ENCODE measurements around the gene VAMP2. TPM values are rescaled to one million over a fixed set of nuclear protein-coding genes. Genes with fewer than 3 reads are reported as not detected.

Gene VAMP2
- total RNA-seq, 4 donors from 2014 or later, result 20.9 to 49.4 (median 30.1) TPM

GRCh38 chr17:8138374-8138671 lies 24.4 kb downstream of the VAMP2 start:
- 0 to 2% methylated on average over 7 of the region's 7 CpGs for WGBS, 2 donors (ENCODE audit: low coverage in 1 of 2)
- peaks cover 0 to 36% (median 17%) of the 10 kb centered on the region in 4 donors for H3K36me3 ChIP-seq
- TF ChIP-seq EP300 (IDR thresholded peaks at IDR 0.05; ENCODE audit: low read depth) (no peak), POLR2AphosphoS5 (IDR thresholded peaks at IDR 0.05) (no peak), POLR2A (IDR thresholded peaks at IDR 0.05) (no peak), CTCF (IDR thresholded peaks at IDR 0.05) (no peak)
- H3K4me1 ChIP-seq, result peaks cover 7 to 27% (median 19%) of the 10 kb centered on the region in 4 donors
- in situ Hi-C loops (cut with MboI; ENCODE audit: low pct_ligation_motif_present in 1 of 4, low pct_unique_long_range_greater_than_20kb in 1 of 4, low sequenced_read_pairs in 3 of 4) (loop anchor here in 1 of 4 donors (25.0 kb wide), 1 partner anchor 901 kb away; the partner anchor contains the start of genes DVL2, GABARAP and PHF23), intact Hi-C loops (cut with DNase I; ENCODE audit: low total_unique reads) (no loop called here)
- H3K27ac ChIP-seq, result peak overlapping the region; percentile 86 to 93 (median 90)
- DNase-seq, result no peak
- no peaks in the 10 kb centered on the region for H3K27me3 ChIP-seq
- no peaks in the 10 kb centered on the region for H3K9me3 ChIP-seq
- peak overlapping the region in 2 of 4 donors; percentile 19 to 32 for H3K4me3 ChIP-seq

DNA sequence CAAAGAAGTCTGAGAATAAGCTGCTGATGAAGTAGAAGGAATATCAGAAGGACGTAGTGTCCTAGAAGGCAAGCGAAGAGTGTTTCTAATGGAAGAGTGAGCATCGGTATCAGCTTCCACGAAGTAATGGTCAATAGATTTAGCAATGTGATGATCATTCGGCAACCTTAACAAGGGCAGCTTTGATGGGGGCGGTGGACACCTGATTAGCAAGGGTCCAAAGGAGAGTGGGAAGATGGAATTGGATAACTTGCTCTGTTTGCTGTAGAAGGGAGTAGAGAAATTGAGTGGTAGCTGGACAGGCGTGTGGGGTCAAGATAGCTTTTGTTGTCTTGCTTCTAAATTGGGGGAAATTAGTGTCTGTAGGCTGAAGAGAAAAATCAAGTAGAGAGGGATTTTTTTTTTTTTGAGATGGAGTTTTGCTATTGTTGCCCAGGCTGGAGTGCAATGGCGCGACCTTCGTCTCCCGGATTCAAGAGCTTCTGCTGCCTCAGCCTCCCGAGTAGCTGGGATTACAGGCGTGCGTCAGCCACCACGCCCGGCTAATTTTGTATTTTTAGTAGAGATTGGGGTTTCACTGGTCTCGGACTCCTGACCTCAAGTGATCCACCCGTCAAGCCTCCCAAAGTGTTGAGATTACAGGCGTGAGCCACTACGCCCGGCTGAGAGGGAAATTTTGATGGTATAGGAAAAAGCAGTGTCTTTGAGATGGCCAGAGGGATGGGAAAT lies 24.9 kb downstream of the VAMP2 start:
- TF ChIP-seq EP300 (IDR thresholded peaks at IDR 0.05; ENCODE audit: low read depth), result no peak
- TF ChIP-seq POLR2AphosphoS5 (IDR thresholded peaks at IDR 0.05), result no peak
- no peak for TF ChIP-seq CTCF (IDR thresholded peaks at IDR 0.05)
- no peak for TF ChIP-seq POLR2A (IDR thresholded peaks at IDR 0.05)

GRCh38 chr17:8133941-8134340 lies 28.8 kb downstream of the VAMP2 start:
- no peaks in the 10 kb centered on the region for H3K36me3 ChIP-seq
- no peak overlapping the region for H3K27ac ChIP-seq
- in situ Hi-C loops (cut with MboI; ENCODE audit: low pct_ligation_motif_present in 1 of 4, low pct_unique_long_range_greater_than_20kb in 1 of 4, low sequenced_read_pairs in 3 of 4) (loop anchor here in 1 of 4 donors (25.0 kb wide), 1 partner anchor 897 kb away; the partner anchor contains the start of genes DVL2, GABARAP and PHF23), intact Hi-C loops (cut with DNase I; ENCODE audit: low total_unique reads) (no loop called here)
- 83 to 86% methylated on average over 2 to 4 of the region's 4 CpGs for WGBS, 2 donors (ENCODE audit: low coverage in 1 of 2)
- DNase-seq, result no peak
- TF ChIP-seq EP300 (IDR thresholded peaks at IDR 0.05; ENCODE audit: low read depth) (no peak), POLR2A (IDR thresholded peaks at IDR 0.05) (no peak), CTCF (IDR thresholded peaks at IDR 0.05) (no peak), POLR2AphosphoS5 (IDR thresholded peaks at IDR 0.05) (no peak)
- H3K4me1 ChIP-seq, result peaks cover 0 to 15% (median 13%) of the 10 kb centered on the region in 4 donors
- H3K9me3 ChIP-seq, result no peaks in the 10 kb centered on the region
- H3K27me3 ChIP-seq, result peaks cover 29% of the 10 kb centered on the region
- H3K4me3 ChIP-seq, result no peak overlapping the region

More for the DNA sequence above, 24.9 kb downstream of the VAMP2 start:
- H3K36me3 ChIP-seq, result peaks cover 0 to 31% (median 14%) of the 10 kb centered on the region in 4 donors
- no peaks in the 10 kb centered on the region for H3K27me3 ChIP-seq
- in situ Hi-C loops (cut with MboI; ENCODE audit: low pct_ligation_motif_present in 1 of 4, low pct_unique_long_range_greater_than_20kb in 1 of 4, low sequenced_read_pairs in 3 of 4) (loop anchor here in 1 of 4 donors (25.0 kb wide), 1 partner anchor 901 kb away; the partner anchor contains the start of genes DVL2, GABARAP and PHF23), intact Hi-C loops (cut with DNase I; ENCODE audit: low total_unique reads) (no loop called here)
- H3K4me3 ChIP-seq, result peak overlapping the region in 2 of 4 donors; percentile 19 to 32
- DNase-seq, result no peak
- H3K27ac ChIP-seq, result peak overlapping the region; percentile 86 to 93 (median 90)
- H3K9me3 ChIP-seq, result no peaks in the 10 kb centered on the region
- WGBS, 2 donors (ENCODE audit: low coverage in 1 of 2), result 27 to 68% methylated on average over 6 to 21 of the region's 21 CpGs
- H3K4me1 ChIP-seq, result peaks cover 7 to 27% (median 19%) of the 10 kb centered on the region in 4 donors

DNA sequence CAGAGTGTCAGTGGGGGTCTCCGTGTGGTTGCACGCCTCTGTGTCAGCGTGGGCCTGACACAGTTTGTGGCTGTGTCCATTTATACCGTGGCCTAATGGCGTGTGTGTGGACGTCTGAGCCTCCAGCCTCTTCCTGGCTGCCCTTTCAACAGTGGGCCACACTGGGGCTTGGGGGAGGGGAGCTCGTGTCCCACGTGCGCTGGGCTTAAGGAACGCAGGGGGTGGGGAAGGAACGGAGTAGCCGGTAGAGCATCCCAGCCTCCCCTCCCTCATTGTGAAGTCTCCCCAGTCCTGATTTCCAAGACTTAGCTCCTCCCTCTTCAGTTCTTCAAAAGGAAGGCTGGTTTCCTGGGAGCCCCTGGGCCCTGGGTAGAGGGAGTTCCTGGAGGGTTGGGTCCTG lies 29.3 kb downstream of the VAMP2 start:
- H3K9me3 ChIP-seq, result no peaks in the 10 kb centered on the region
- no peak for DNase-seq
- H3K27me3 ChIP-seq, result peaks cover 35% of the 10 kb centered on the region
- no peak overlapping the region for H3K4me3 ChIP-seq
- in situ Hi-C loops (cut with MboI; ENCODE audit: low pct_ligation_motif_present in 1 of 4, low pct_unique_long_range_greater_than_20kb in 1 of 4, low sequenced_read_pairs in 3 of 4), result loop anchor here in 1 of 4 donors (25.0 kb wide), 1 partner anchor 896 kb away; the partner anchor contains the start of genes DVL2, GABARAP and PHF23
- H3K36me3 ChIP-seq, result no peaks in the 10 kb centered on the region
- intact Hi-C loops (cut with DNase I; ENCODE audit: low total_unique reads), result no loop called here
- WGBS, 2 donors (ENCODE audit: low coverage in 1 of 2), result 75% methylated on average over 12 of the region's 12 CpGs; no CpG with 5 or more reads in 1 of the 2 donors
- no peak overlapping the region for H3K27ac ChIP-seq
- peaks cover 0 to 10% (median 9%) of the 10 kb centered on the region in 4 donors for H3K4me1 ChIP-seq
- TF ChIP-seq POLR2AphosphoS5 (IDR thresholded peaks at IDR 0.05) (no peak), CTCF (IDR thresholded peaks at IDR 0.05) (no peak), POLR2A (IDR thresholded peaks at IDR 0.05) (no peak), EP300 (IDR thresholded peaks at IDR 0.05; ENCODE audit: low read depth) (no peak)

Measured in transverse colon (tissue), 4 donors.